Activated CD8-positive, alpha-beta memory T cell treated with anti-CD3 and anti-CD28 coated beads, Interleukin-2, amount 50 U/mL, for 24 hours (primary cell): ENCODE data around the gene LENG1.
A peak's percentile ranks its signal among the peaks of the same experiment; 100 is the strongest.

Experiments used
- DNase-seq: peaks from one replicate; pipeline ENCODE4 v3.0.0-alpha.2; 2020; ENCODE audit errors: extremely low read depth

The LENG1 gene

DNA sequence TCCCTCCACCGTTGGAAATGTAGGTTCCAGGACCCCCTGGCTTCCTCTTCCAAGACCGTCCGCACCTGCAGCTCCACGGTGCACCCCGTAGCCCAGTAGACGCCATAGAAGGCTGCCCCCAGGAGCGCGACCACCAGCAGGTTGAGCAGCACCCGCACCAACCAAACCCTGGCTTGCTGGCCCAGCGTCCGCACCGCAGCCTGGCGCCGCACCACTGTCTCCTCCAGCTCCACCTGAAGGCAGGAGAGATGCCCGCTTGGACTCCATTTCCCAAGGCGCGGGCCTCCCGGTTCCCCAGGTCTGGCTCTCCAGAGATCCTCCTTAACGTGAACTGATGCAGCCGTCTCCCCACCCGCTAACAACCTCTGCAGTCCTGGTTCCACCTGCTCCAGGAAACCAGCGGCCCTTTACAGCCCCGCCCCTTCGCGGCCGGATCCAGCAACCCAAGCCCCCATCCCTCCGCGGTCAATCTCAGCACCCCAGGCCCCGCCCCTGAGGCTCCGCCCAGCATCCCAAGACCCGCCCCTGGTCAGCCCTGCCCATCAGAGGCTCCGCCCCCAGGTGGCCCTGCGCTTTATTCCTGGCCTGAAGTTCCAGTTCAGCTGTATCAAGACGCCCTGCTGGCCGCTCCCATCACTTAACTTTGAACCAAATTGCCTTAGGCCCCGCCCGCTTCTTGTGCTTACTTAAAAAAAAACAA, 5.0 kb upstream of the LENG1 start:
- peak; percentile 28 for DNase-seq

GRCh38 chr19:54162884-54163283, 3.4 kb upstream of the LENG1 start:
- DNase-seq: no peak

DNA sequence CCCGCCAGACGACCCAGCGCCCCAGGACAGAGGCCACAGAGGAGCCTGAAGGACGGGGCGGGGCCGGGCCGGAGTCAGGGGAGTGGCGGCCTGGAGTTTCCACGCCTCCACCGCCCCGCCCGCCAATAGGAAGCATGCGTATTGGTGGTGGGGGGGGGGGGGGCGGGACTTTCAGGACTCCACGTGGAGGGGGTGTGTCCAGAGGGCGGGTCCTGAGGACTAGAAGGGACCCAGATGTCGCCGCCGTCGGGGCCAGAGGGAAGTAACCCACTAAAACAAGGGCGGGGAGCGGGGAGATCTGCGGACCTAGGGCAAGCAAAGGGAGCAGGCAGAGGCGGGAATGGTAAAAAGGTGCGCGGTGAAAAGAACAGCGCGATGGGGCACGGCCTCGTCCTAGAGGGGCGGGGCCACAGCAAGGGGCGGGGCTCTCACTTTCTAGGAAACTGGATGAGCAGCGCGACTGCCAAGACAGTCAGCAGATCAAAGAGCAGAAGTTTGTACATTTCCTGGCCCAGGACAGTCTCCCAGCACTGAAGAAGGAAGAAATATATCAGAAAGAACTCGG, 2.8 kb upstream of the LENG1 start:
- peak; percentile 58 for DNase-seq

DNA sequence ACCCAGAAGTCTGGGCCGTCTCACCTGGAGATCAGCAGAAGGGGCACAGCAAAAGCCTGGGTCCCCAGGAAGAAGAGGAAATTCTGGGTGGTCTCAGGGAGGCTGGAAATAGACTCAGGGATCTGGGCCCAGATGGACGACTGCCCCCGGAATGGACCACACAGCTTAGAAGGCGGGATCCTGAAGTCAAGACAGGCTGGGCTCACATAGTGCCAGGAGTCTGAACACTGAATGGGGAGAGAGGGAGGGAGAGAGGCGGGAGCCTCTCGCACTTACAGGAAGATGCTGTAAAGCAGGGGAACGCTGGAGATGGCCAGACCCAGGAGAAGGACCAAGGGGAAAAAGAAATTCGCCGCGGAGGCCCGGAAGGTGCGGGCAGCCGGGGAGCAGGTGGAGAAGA, 1.3 kb upstream of the LENG1 start:
- DNase-seq: no peak

- no peak for DNase-seq
Observed at GRCh38 chr19:54160182-54160811, 776 bp upstream of the LENG1 start.

GRCh38 chr19:54158812-54159351, 639 bp downstream of the LENG1 start:
- DNase-seq: no peak

- DNase-seq: no peak
Observed at GRCh38 chr19:54156953-54157352, 2.6 kb downstream of the LENG1 start.

DNA sequence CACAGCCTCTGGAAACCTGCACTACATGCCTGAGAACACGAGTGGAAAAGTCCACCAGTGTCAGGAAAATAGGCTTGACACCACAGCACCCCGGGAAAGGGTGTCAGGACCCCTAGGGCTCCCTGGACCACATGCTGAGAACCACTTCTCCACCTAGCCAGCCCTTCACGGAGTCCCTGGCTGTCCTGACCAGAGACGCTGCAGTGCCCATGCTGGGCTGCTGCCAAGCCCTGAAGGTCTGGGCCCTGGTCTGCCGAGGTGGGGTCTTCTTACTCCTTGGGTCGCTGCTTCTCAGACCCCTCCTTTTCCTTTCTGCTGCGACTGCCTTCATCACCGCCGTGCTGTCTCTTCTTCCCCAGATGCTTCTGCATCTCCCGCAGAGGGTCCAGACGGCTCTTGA, 3.0 kb downstream of the LENG1 start:
- DNase-seq: no peak

- no peak for DNase-seq
Observed at GRCh38 chr19:54155694-54156093, 3.8 kb downstream of the LENG1 start.

- DNase-seq: no peak
Observed at GRCh38 chr19:54154603-54155345, 4.7 kb downstream of the LENG1 start.

- no peak for DNase-seq
Observed at GRCh38 chr19:54153731-54154326, 5.7 kb downstream of the LENG1 start.

DNA sequence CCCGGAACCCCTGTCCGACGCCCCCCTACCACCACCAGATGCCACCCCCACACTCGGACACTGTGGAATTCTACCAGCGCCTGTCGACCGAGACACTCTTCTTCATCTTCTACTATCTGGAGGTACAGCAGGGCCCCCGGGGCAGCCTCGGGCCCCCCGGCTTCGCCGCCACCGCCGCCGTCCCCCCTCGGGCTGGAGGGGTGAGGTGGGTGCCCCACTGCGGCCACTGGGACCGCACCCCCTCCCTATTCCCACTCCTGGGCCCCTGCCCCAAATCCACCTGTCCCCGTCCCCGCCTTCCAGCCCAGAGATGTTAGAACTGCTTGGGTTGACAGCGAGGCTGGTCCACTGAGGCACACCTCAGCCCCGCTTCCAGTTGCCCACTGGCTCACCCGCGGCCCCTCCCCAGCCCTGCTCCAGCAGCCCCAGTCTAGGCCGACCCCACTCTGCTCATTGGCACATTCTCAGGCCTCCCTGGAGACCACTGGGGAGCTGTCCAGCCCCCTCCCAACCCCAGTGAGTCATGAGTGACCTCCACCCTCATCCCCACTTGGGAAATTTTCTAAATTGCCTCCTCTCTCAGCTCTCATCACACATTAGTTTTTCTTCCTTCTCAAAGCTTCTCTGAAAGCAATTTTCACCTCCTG, 6.5 kb downstream of the LENG1 start:
- DNase-seq: no peak

DNA sequence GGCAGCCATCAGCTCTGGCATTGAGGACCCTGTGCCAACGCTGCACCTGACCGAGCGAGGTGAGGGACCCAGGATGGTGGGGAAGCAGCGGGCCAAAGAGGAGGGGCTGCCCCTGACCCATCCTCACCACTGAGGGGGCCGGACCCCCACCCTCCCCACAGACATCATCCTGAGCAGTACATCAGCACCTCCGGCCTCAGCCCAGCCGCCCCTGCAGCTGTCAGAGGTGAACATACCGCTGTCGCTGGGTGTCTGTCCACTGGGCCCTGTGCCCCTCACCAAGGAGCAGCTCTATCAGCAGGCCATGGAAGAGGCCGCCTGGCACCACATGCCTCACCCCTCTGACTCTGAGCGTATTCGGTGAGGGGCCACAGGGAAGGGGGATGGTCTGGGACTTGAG, 7.3 kb downstream of the LENG1 start:
- DNase-seq: no peak

- DNase-seq: no peak
Observed at GRCh38 chr19:54151362-54152035, 8.0 kb downstream of the LENG1 start.

- no peak for DNase-seq
Observed at GRCh38 chr19:54149021-54149812, 10.3 kb downstream of the LENG1 start.

GRCh38 chr19:54148158-54148557, 11.4 kb downstream of the LENG1 start:
- no peak for DNase-seq

DNA sequence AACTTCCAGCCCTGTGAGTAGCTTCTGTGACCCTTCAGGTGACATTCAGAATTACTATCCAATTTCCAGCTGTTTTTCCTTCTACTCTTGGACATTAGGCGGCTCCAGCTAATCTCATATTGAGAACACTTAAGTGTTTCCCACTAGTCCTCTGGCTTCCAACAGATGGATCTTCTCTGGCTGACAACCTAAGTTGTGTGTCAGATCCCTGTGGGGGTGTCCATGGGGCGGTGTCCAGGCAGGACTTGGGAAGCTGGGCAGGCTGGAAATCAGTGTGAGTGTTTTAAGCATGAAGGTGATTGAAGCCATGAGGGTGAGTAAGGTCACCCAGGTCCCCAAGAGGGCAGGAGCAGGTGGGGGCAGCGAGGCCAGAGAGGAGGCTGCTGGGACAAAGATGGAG, 11.8 kb downstream of the LENG1 start:
- DNase-seq: no peak

DNA sequence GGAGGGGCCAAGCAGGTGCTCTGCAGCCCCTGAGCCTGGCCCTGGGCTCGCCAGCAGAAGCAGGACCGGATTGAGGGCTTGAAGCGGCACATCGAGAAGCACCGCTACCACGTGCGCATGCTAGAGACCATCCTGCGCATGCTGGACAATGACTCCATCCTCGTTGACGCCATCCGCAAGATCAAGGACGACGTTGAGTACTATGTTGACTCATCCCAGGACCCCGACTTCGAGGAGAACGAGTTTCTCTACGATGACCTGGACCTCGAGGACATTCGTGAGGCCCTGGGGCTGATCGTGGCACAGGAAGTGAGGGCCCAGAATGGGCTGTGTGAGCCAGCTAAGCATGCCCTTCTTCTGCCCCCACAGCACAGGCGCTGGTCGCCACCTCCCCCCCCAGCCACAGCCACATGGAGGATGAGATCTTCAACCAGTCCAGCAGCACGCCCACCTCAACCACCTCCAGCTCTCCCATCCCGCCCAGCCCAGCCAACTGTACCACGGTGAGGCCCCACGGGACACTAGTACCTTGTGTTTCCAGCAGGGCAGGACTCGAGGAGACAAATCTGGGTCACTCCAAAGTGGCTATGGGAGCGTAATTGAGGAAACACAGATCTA, 13.9 kb downstream of the LENG1 start:
- no peak for DNase-seq

DNA sequence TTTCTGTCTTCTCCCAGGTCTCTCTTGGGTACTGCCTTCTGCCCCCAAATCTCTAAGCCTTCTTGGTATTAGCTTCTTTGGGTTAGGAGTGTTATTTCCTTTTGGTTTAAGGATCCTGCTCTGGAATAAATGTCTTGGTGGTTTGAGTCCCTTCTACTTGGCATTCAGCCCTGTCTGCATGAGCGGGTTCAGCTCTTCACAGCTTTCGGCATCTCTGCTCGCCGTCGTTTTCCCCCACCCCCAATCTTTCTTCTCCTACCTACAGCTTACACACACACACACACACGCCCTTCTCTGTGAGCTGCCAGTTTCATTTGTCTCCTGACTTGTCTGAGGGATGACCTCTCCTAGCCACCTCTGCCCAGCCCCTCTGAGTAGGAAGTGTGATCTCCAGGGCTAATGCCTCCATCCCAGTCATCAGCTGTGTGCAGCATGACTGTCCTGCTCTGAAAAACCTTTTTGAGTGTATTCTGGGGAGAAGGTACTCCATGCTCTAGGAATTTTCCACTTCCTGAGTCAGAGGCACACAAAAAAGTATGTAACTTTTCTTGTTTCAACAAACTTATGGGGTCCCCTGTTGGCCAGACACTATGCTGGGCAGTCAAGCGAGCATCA, 17.2 kb downstream of the LENG1 start:
- DNase-seq: no peak
